Sigmoid colon (tissue), 7 donors: ENCODE data around the gene PAQR7. TPM values are rescaled to one million over a fixed set of nuclear protein-coding genes. Genes with fewer than 3 reads are reported as not detected.

Experiments
- DNase-seq: peaks from one replicate; pipeline ENCODE4 v3.0.0-alpha.2; 2019
- H3K27ac ChIP-seq, 4 donors: fragments of 200-600 bp; sonication (generic); one replicate each; pipeline ENCODE4 v1.5.1; 2016 to 2019; ENCODE audit warnings: mild to moderate bottlenecking in 1 of 4
- H3K27me3 ChIP-seq, 3 donors: fragments of 200-600 bp; sonication (generic); one replicate each; pipeline ENCODE4 v1.5.1; 2019; ENCODE audit warnings: mild to moderate bottlenecking in 1 of 3
- H3K36me3 ChIP-seq, 4 donors: fragments of 200-600 bp; sonication (generic); one replicate each; pipeline ENCODE4 v1.5.1; 2016 to 2019
- H3K4me1 ChIP-seq, 4 donors: fragments of 200-600 bp; sonication (generic); one replicate each; pipeline ENCODE4 v1.5.1; 2017 to 2019
- H3K4me3 ChIP-seq, 4 donors: fragments of 200-600 bp; sonication (generic); one replicate each; pipeline ENCODE4 v1.5.1; 2017 to 2019; ENCODE audit warnings: mild to moderate bottlenecking in 2 of 4, moderate library complexity in 1 of 4
- H3K9me3 ChIP-seq, 4 donors: fragments of 200-600 bp in 3 of 4; sonication (generic) in 3 of 4; one replicate each; pipeline versions ENCODE4 v1.5.1 to v1.6.1; 2013 to 2019
- CTCF ChIP-seq, 4 experiments: fragments of 450-650 bp in 3 of 4; fragments of 200-600 bp in 1 of 4; IDR thresholded peaks; one replicate each; pipeline ENCODE4 v1.5.1; 2016 to 2019; ENCODE audit warnings: antibody characterized with exemption in 4 of 4, mild to moderate bottlenecking in 3 of 4, moderate library complexity in 2 of 4
- EP300 ChIP-seq, 4 donors: sonication (generic); formaldehyde crosslinking; IDR thresholded peaks; one replicate each; pipeline ENCODE4 v1.6.1; 2017; ENCODE audit warnings: antibody characterized with exemption in 4 of 4
- POLR2A ChIP-seq, 2 donors: fragments of 450-650 bp; IDR thresholded peaks; one replicate each; pipeline ENCODE4 v1.6.1; 2016; ENCODE audit warnings: antibody characterized with exemption in 2 of 2, mild to moderate bottlenecking in 2 of 2, moderate library complexity in 2 of 2
- POLR2AphosphoS5 ChIP-seq, 4 donors: sonication (generic); formaldehyde crosslinking; IDR thresholded peaks; one replicate each; pipeline ENCODE4 v1.6.1; 2017; ENCODE audit warnings: antibody characterized with exemption in 4 of 4
- WGBS, 2 donors: extraction: QIAGEN DNeasy Blood & Tissue Kit; methylation state at CpG; one replicate each; pipeline ENCODE4 v1.1.7; 2013; 5-methylcytosine and 5-hydroxymethylcytosine counted together
- intact Hi-C: fragments of 100-400 bp; cut with DNase I; formaldehyde crosslinking; loops from one replicate; pipeline ENCODE4 v1.15.1; 2023
- polyA plus RNA-seq, 3 donors: library from polyadenylated mRNA; stranded (reverse); fragments of 200-250 nt; gene quantifications; one replicate each; pipeline ENCODE4 v1.2.3, GENCODE V29; 2013
- total RNA-seq, 4 donors: library from RNA; depleted of rRNA; stranded (reverse); fragments of >200 nt; gene quantifications; one replicate each; pipeline ENCODE4 v1.1.0, GENCODE V29; 2016
- donor health status: healthy with polysubstance abuse.
- donor health status: Bipolar disorder and iron deficiency.
- donor health status: healthy.

The PAQR7 gene, protein sequence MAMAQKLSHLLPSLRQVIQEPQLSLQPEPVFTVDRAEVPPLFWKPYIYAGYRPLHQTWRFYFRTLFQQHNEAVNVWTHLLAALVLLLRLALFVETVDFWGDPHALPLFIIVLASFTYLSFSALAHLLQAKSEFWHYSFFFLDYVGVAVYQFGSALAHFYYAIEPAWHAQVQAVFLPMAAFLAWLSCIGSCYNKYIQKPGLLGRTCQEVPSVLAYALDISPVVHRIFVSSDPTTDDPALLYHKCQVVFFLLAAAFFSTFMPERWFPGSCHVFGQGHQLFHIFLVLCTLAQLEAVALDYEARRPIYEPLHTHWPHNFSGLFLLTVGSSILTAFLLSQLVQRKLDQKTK
- total RNA-seq, result 1 to 10 TPM; 4.3 to 9.4 (median 6.4) TPM
- polyA plus RNA-seq, result 1 to 10 TPM in 2 of 3 donors, under 1 TPM in 1; 0.92 to 3.0 (median 1.2) TPM

GRCh38 chr1:25875154-25875855 is at the start of gene PAQR7:
PAQR7 (minus strand) TSS chr1:25875708; CDS start chr1:25863839, 11,869 bp downstream.
- WGBS, 2 donors, result 0 to 1% methylated on average over 75 of the region's 75 CpGs
- Histone ChIP-seq H3K9me3 (no peaks in the 10 kb centered on the region), H3K36me3 (peaks cover 0 to under 1% (median 0%) of the 10 kb centered on the region in 4 donors), H3K4me1 (peaks cover 0 to 43% (median 29%) of the 10 kb centered on the region in 4 donors), H3K27ac (peak within 1 kb of the TSS; percentile 83 to 86 (median 86)), H3K4me3 (peak within 1 kb of the TSS; percentile 68 to 83 (median 73)), H3K27me3 (no peaks in the 10 kb centered on the region)
- DNase-seq, result peak; percentile 93
- intact Hi-C loops, result loop anchor here (1.0 kb wide), 1 partner anchor 123 kb away; the partner anchor contains the start of gene PAFAH2
- TF ChIP-seq EP300 (IDR thresholded peaks at IDR 0.05) (no peak), POLR2AphosphoS5 (IDR thresholded peaks at IDR 0.05) (peak; percentile 57 to 85 (median 73)), POLR2A (IDR thresholded peaks at IDR 0.05) (peak; percentile 26 to 53)

DNA sequence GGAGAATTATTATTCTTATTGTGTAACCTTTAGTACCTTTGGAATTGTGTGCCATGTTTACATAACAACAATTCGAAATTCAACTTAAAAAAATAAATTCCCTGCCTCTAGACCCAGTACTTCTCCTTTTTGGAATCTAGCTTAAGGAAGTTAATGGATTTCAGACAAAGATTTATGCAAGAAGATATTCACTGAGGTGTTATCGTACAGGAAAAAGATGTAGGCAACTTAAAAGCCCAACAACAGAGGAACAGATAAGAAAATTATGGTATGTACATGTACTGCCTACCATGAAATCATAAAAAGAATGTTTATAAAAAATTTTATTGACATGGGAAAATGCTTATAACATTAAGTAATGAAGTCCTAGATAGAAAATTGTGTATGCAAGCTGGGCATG is 48.9 kb upstream of the PAQR7 start:
- no peaks in the 10 kb centered on the region for H3K9me3 ChIP-seq
- no peak overlapping the region for H3K4me3 ChIP-seq
- intact Hi-C loops, result no loop called here
- DNase-seq, result no peak
- H3K4me1 ChIP-seq, result peaks cover 0 to 31% (median 20%) of the 10 kb centered on the region in 4 donors
- TF ChIP-seq CTCF (IDR thresholded peaks at IDR 0.05), result no peak
- no peak for TF ChIP-seq EP300 (IDR thresholded peaks at IDR 0.05)
- no peak for TF ChIP-seq POLR2A (IDR thresholded peaks at IDR 0.05)
- no peak for TF ChIP-seq POLR2AphosphoS5 (IDR thresholded peaks at IDR 0.05)
- H3K27ac ChIP-seq, result no peak overlapping the region
- no peaks in the 10 kb centered on the region for H3K36me3 ChIP-seq
- H3K27me3 ChIP-seq, result peaks cover 0 to 22% (median 4%) of the 10 kb centered on the region in 3 donors
- 13 to 45% methylated on average over 2 of the region's 2 CpGs for whole genome bisulfite sequencing, 2 donors

- WGBS, 2 donors, result 1 to 3% methylated on average over 32 of the region's 32 CpGs
- H3K27ac ChIP-seq, result peak overlapping the region; percentile 68 to 83 (median 74)
- TF ChIP-seq CTCF (IDR thresholded peaks at IDR 0.05), result no peak
- TF ChIP-seq POLR2AphosphoS5 (IDR thresholded peaks at IDR 0.05), result peak; percentile 13 to 38 (median 26)
- intact Hi-C loops, result no loop called here
- H3K36me3 ChIP-seq, result no peaks in the 10 kb centered on the region
- H3K27me3 ChIP-seq, result peaks cover 0 to 22% (median 4%) of the 10 kb centered on the region in 3 donors
- H3K9me3 ChIP-seq, result no peaks in the 10 kb centered on the region
- peaks cover 0 to 31% (median 20%) of the 10 kb centered on the region in 4 donors for H3K4me1 ChIP-seq
- H3K4me3 ChIP-seq, result peak overlapping the region; percentile 36 to 60 (median 52)
- peak; percentile 68 for DNase-seq
Measured at GRCh38 chr1:25922971-25923552, 47.6 kb upstream of the PAQR7 start.

GRCh38 chr1:25922056-25922970 is 46.8 kb upstream of the PAQR7 start:
- Histone ChIP-seq H3K9me3 (no peaks in the 10 kb centered on the region), H3K27me3 (peaks cover 0 to 22% (median 4%) of the 10 kb centered on the region in 3 donors), H3K4me1 (peaks cover 0 to 27% (median 20%) of the 10 kb centered on the region in 4 donors), H3K27ac (peak overlapping the region; percentile 68 to 83 (median 74)), H3K36me3 (no peaks in the 10 kb centered on the region), H3K4me3 (peak overlapping the region; percentile 36 to 60 (median 52))
- TF ChIP-seq POLR2A (IDR thresholded peaks at IDR 0.05), result no peak
- no peak for TF ChIP-seq POLR2AphosphoS5 (IDR thresholded peaks at IDR 0.05)
- no peak for TF ChIP-seq CTCF (IDR thresholded peaks at IDR 0.05)
- TF ChIP-seq EP300 (IDR thresholded peaks at IDR 0.05), result no peak
- peak; percentile 75 for DNase-seq
- intact Hi-C loops, result no loop called here
- WGBS, 2 donors, result 8 to 10% methylated on average over 49 of the region's 49 CpGs
